GM18502 (cell line): Measurements from ENCODE around the gene POFUT2.
"Not testable (repeated sequence)": the region's sequence is repeated elsewhere in the genome, so short reads cannot be mapped to it uniquely, and the experiment has no call there.

Experiments used
- ATAC-seq: cut with Tn5 transposase; IDR thresholded peaks from one replicate; pipeline ENCODE4 v1.9.1; 2021; ENCODE audit warnings: mild to moderate bottlenecking; ENCODE audit not compliant: unreplicated experiment, poor library complexity

POFUT2 gene

GRCh38 chr21:45313015-45313414 is 25.3 kb upstream of the POFUT2 start:
- ATAC-seq = no peak

GRCh38 chr21:45312296-45312695 is 24.6 kb upstream of the POFUT2 start:
- ATAC-seq = no peak

- no peak for ATAC-seq
Observed at GRCh38 chr21:45310459-45310858, 22.8 kb upstream of the POFUT2 start.

GRCh38 chr21:45309987-45310381 is 22.3 kb upstream of the POFUT2 start:
- no peak for ATAC-seq

GRCh38 chr21:45309069-45309986 is 21.6 kb upstream of the POFUT2 start:
- no peak for ATAC-seq

GRCh38 chr21:45308194-45309068 is 20.7 kb upstream of the POFUT2 start:
- ATAC-seq = no peak

- ATAC-seq = not testable (repeated sequence)
Observed at GRCh38 chr21:45307597-45308158, 20.0 kb upstream of the POFUT2 start.

GRCh38 chr21:45306832-45307571 is 19.3 kb upstream of the POFUT2 start:
- no peak for ATAC-seq

GRCh38 chr21:45306453-45306831 is 18.7 kb upstream of the POFUT2 start:
- ATAC-seq = no peak

GRCh38 chr21:45305836-45306235 is 18.1 kb upstream of the POFUT2 start:
- no peak for ATAC-seq

GRCh38 chr21:45304945-45305344 is 17.2 kb upstream of the POFUT2 start:
- ATAC-seq = no peak

GRCh38 chr21:45304476-45304830 is 16.8 kb upstream of the POFUT2 start:
- no peak for ATAC-seq

- ATAC-seq = no peak
Observed at GRCh38 chr21:45303751-45304475, 16.2 kb upstream of the POFUT2 start.

- ATAC-seq = no peak
Observed at GRCh38 chr21:45303091-45303615, 15.5 kb upstream of the POFUT2 start.

- ATAC-seq = no peak
Observed at GRCh38 chr21:45302082-45303061, 14.7 kb upstream of the POFUT2 start.

GRCh38 chr21:45301521-45302081 is 13.9 kb upstream of the POFUT2 start:
- no peak for ATAC-seq

- ATAC-seq = no peak
Observed at GRCh38 chr21:45300786-45301520, 13.3 kb upstream of the POFUT2 start.
